ENCODE results near the gene RPTOR. TPM values are rescaled to one million over a fixed set of nuclear protein-coding genes. Genes with fewer than 3 reads are reported as not detected.

The RPTOR gene
- total RNA-seq, 2 experiments from 2014 or later: 48.1 to 87.8 TPM

GRCh38 chr17:80592243-80592642, 47.6 kb downstream of the RPTOR start:
- Histone ChIP-seq H3K27ac (ENCODE audit: low read depth, low read length, poor library complexity, severe bottlenecking) (no peak overlapping the region), H3K4me2 (ENCODE audit: low read length) (no peak overlapping the region), H3K4me1 (ENCODE audit: insufficient read depth, low read length, poor library complexity, severe bottlenecking) (peaks cover 4% of the 10 kb centered on the region), H3K9me3 (ENCODE audit: low read length) (no peaks in the 10 kb centered on the region), H3K9me2 (ENCODE audit: insufficient read depth, low read length) (no peaks in the 10 kb centered on the region), H4K20me1 (ENCODE audit: insufficient read depth, low read length) (peaks cover 29% of the 10 kb centered on the region), H3K79me2 (ENCODE audit: insufficient read depth, low read depth, low read length) (peaks cover 78% of the 10 kb centered on the region), H3K4me3 (ENCODE audit: low read depth, low read length, poor library complexity, severe bottlenecking) (no peak overlapping the region), H3K36me3 (ENCODE audit: insufficient read depth, low read length) (no peaks in the 10 kb centered on the region), H2AFZ (ENCODE audit: low read length) (no peak overlapping the region)
- no peak for DNase-seq (ENCODE audit: low spot score)
- TF ChIP-seq CTCF (conservative IDR thresholded peaks at IDR 0.05; ENCODE audit: low read length) (no peak), EZH2phosphoT487 (IDR thresholded peaks at IDR 0.05; ENCODE audit: borderline replicate concordance, low read depth, low read length) (no peak)
- ChIA-PET POLR2A (interaction anchor here (1.4 kb wide), 1 partner anchor 15 kb away, joined by 3 read pairs; no protein-coding TSS in a partner anchor), CTCF (ENCODE audit: unreplicated experiment) (no interaction called here)
- intact Hi-C loops (cut with micrococcal nuclease; ENCODE audit: unreplicated experiment): no loop called here
- no TSS peak for BruUV-seq (replicated peaks)

GRCh38 chr17:80593181-80593580, 48.5 kb downstream of the RPTOR start:
- Histone ChIP-seq H4K20me1 (ENCODE audit: insufficient read depth, low read length) (peaks cover 23% of the 10 kb centered on the region), H3K4me2 (ENCODE audit: low read length) (no peak overlapping the region), H3K9me3 (ENCODE audit: low read length) (no peaks in the 10 kb centered on the region), H3K4me1 (ENCODE audit: insufficient read depth, low read length, poor library complexity, severe bottlenecking) (peaks cover 4% of the 10 kb centered on the region), H3K79me2 (ENCODE audit: insufficient read depth, low read depth, low read length) (peaks cover 78% of the 10 kb centered on the region), H3K27ac (ENCODE audit: low read depth, low read length, poor library complexity, severe bottlenecking) (no peak overlapping the region), H2AFZ (ENCODE audit: low read length) (no peak overlapping the region), H3K9me2 (ENCODE audit: insufficient read depth, low read length) (no peaks in the 10 kb centered on the region), H3K36me3 (ENCODE audit: insufficient read depth, low read length) (no peaks in the 10 kb centered on the region), H3K4me3 (ENCODE audit: low read depth, low read length, poor library complexity, severe bottlenecking) (no peak overlapping the region)
- ChIA-PET CTCF (ENCODE audit: unreplicated experiment) (interaction anchor here (0.6 kb wide), 1 partner anchor 136 kb away, joined by 3 read pairs; no protein-coding TSS in a partner anchor), POLR2A (no interaction called here)
- no TSS peak for BruUV-seq (replicated peaks)
- TF ChIP-seq CTCF (conservative IDR thresholded peaks at IDR 0.05; ENCODE audit: low read length): no peak
- no peak for TF ChIP-seq EZH2phosphoT487 (IDR thresholded peaks at IDR 0.05; ENCODE audit: borderline replicate concordance, low read depth, low read length)
- no peak for DNase-seq (ENCODE audit: low spot score)
- intact Hi-C loops (cut with micrococcal nuclease; ENCODE audit: unreplicated experiment): no loop called here

GRCh38 chr17:80594431-80595269, 50.0 kb downstream of the RPTOR start:
- peaks cover 64% of the 10 kb centered on the region for H3K79me2 ChIP-seq (ENCODE audit: insufficient read depth, low read depth, low read length)

More at GRCh38 chr17:80594431-80595269, 50.0 kb downstream of the RPTOR start:
- Histone ChIP-seq H3K4me3 (ENCODE audit: low read depth, low read length, poor library complexity, severe bottlenecking) (no peak overlapping the region), H3K27ac (ENCODE audit: low read depth, low read length, poor library complexity, severe bottlenecking) (no peak overlapping the region), H3K36me3 (ENCODE audit: insufficient read depth, low read length) (no peaks in the 10 kb centered on the region), H3K4me1 (ENCODE audit: insufficient read depth, low read length, poor library complexity, severe bottlenecking) (peaks cover 11% of the 10 kb centered on the region), H4K20me1 (ENCODE audit: insufficient read depth, low read length) (peaks cover 16% of the 10 kb centered on the region), H3K4me2 (ENCODE audit: low read length) (no peak overlapping the region), H3K9me2 (ENCODE audit: insufficient read depth, low read length) (no peaks in the 10 kb centered on the region), H2AFZ (ENCODE audit: low read length) (no peak overlapping the region), H3K9me3 (ENCODE audit: low read length) (no peaks in the 10 kb centered on the region)
- ChIA-PET POLR2A (interaction anchor here (0.6 kb wide), 1 partner anchor 417 kb away, joined by 4 read pairs; no protein-coding TSS in a partner anchor), CTCF (ENCODE audit: unreplicated experiment) (no interaction called here)
- DNase-seq (ENCODE audit: low spot score): no peak
- TF ChIP-seq CTCF (conservative IDR thresholded peaks at IDR 0.05; ENCODE audit: low read length): no peak
- TF ChIP-seq EZH2phosphoT487 (IDR thresholded peaks at IDR 0.05; ENCODE audit: borderline replicate concordance, low read depth, low read length): no peak
- BruUV-seq (replicated peaks): no TSS peak
- intact Hi-C loops (cut with micrococcal nuclease; ENCODE audit: unreplicated experiment): no loop called here

Data from OCI-LY7 (cell line).